ENCODE measurements around the gene MT4. TPM values are rescaled to one million over a fixed set of nuclear protein-coding genes. Genes with fewer than 3 reads are reported as not detected.
A peak's percentile ranks its signal among the peaks of the same experiment; 100 is the strongest.

Gene MT4
- total RNA-seq (2014; rRNA removed; shearing (Covaris generic)) (not detected in 2 replicates), polyA plus RNA-seq (2016; fragmentation: Nextera tagmentation; extraction: Ambion mirVana) (not detected in 2 replicates)

- DNase-seq: no peak
- TF ChIP-seq EZH2phosphoT487 (IDR thresholded peaks at IDR 0.05; ENCODE audit: insufficient read depth, low read depth) (no peak), EZH2 (IDR thresholded peaks at IDR 0.05; ENCODE audit: insufficient read depth, poor library complexity, severe bottlenecking) (no peak)
- Histone ChIP-seq H3K27ac (no peak within 1 kb of the TSS), H4K20me1 (ENCODE audit: insufficient read depth) (no peaks in the 10 kb centered on the region), H3F3A (ENCODE audit: insufficient read depth) (no peaks in the 10 kb centered on the region), H3K4me1 (ENCODE audit: insufficient read depth) (no peaks in the 10 kb centered on the region), H3K9ac (no peak within 1 kb of the TSS), H3K4me3 (no peak within 1 kb of the TSS), H3K9me3 (ENCODE audit: low read depth) (no peaks in the 10 kb centered on the region), H2AFZ (no peak within 1 kb of the TSS), H3K27me3 (replicated peaks; ENCODE audit: insufficient read depth) (peaks cover 13% of the 10 kb centered on the region; the same call in 1 of the 2 replicates), H3K36me3 (ENCODE audit: low read depth) (no peaks in the 10 kb centered on the region), H3K4me2 (ENCODE audit: unreplicated experiment) (no peak within 1 kb of the TSS), H3K9me2 (ENCODE audit: insufficient read depth) (no peaks in the 10 kb centered on the region), H3K79me2 (ENCODE audit: insufficient read depth) (no peaks in the 10 kb centered on the region)
- 65 to 67% methylated on average over 12 of the region's 12 CpGs for WGBS, 2 experiments (ENCODE audit: low coverage in 1 of 2, low lambda C conversion rate in 2 of 2, missing lambda C conversion rate in 2 of 2)
- in situ Hi-C loops (cut with MboI): no loop called here
Observed at GRCh38 chr16:56564793-56565477, at the start of gene MT4. Gene MT4, plus strand, starts transcription at chr16:56565073. Its CDS starts 56 bp downstream, at chr16:56565129.

- DNase-seq: no peak
- H3K79me2 ChIP-seq (ENCODE audit: insufficient read depth): peaks cover 84% of the 10 kb centered on the region
- no peaks in the 10 kb centered on the region for H3K9me2 ChIP-seq (ENCODE audit: insufficient read depth)
- no peak overlapping the region for H3K4me2 ChIP-seq (ENCODE audit: unreplicated experiment)
- in situ Hi-C loops (cut with MboI): no loop called here
- 69 to 71% methylated on average over 6 of the region's 6 CpGs for WGBS, 2 experiments (ENCODE audit: low coverage in 1 of 2, low lambda C conversion rate in 2 of 2, missing lambda C conversion rate in 2 of 2)
- no peaks in the 10 kb centered on the region for H4K20me1 ChIP-seq (ENCODE audit: insufficient read depth)
- peaks cover 31% of the 10 kb centered on the region for H3K4me1 ChIP-seq (ENCODE audit: insufficient read depth)
- TF ChIP-seq EZH2 (IDR thresholded peaks at IDR 0.05; ENCODE audit: insufficient read depth, poor library complexity, severe bottlenecking) (no peak), EZH2phosphoT487 (IDR thresholded peaks at IDR 0.05; ENCODE audit: insufficient read depth, low read depth) (no peak)
- H3F3A ChIP-seq (ENCODE audit: insufficient read depth): peaks cover 5% of the 10 kb centered on the region; the same call in 1 of the 2 replicates
- no peaks in the 10 kb centered on the region for H3K9me3 ChIP-seq (ENCODE audit: low read depth)
- H3K9ac ChIP-seq: no peak overlapping the region
- no peaks in the 10 kb centered on the region for H3K27me3 ChIP-seq (replicated peaks; ENCODE audit: insufficient read depth)
- H2AFZ ChIP-seq: no peak overlapping the region
- H3K4me3 ChIP-seq: no peak overlapping the region
- no peak overlapping the region for H3K27ac ChIP-seq
- H3K36me3 ChIP-seq (ENCODE audit: low read depth): no peaks in the 10 kb centered on the region; the same call in 1 of the 2 replicates
Observed at GRCh38 chr16:56515665-56516064, 49.2 kb upstream of the MT4 start.

- Histone ChIP-seq H3K9me2 (ENCODE audit: insufficient read depth) (no peaks in the 10 kb centered on the region), H3K4me1 (ENCODE audit: insufficient read depth) (peaks cover 26% of the 10 kb centered on the region), H3K27ac (no peak overlapping the region), H3F3A (ENCODE audit: insufficient read depth) (peaks cover 5% of the 10 kb centered on the region; the same call in 1 of the 2 replicates), H3K4me2 (ENCODE audit: unreplicated experiment) (no peak overlapping the region), H3K9me3 (ENCODE audit: low read depth) (no peaks in the 10 kb centered on the region), H3K36me3 (ENCODE audit: low read depth) (no peaks in the 10 kb centered on the region; the same call in 1 of the 2 replicates), H3K9ac (no peak overlapping the region), H2AFZ (no peak overlapping the region), H4K20me1 (ENCODE audit: insufficient read depth) (no peaks in the 10 kb centered on the region), H3K79me2 (ENCODE audit: insufficient read depth) (peaks cover 72% of the 10 kb centered on the region), H3K4me3 (no peak overlapping the region), H3K27me3 (replicated peaks; ENCODE audit: insufficient read depth) (no peaks in the 10 kb centered on the region)
- DNase-seq: no peak
- TF ChIP-seq EZH2 (IDR thresholded peaks at IDR 0.05; ENCODE audit: insufficient read depth, poor library complexity, severe bottlenecking) (no peak), EZH2phosphoT487 (IDR thresholded peaks at IDR 0.05; ENCODE audit: insufficient read depth, low read depth) (no peak)
- in situ Hi-C loops (cut with MboI): no loop called here
- WGBS, 2 experiments (ENCODE audit: low coverage in 1 of 2, low lambda C conversion rate in 2 of 2, missing lambda C conversion rate in 2 of 2): 77 to 85% methylated on average over 2 of the region's 2 CpGs
Observed at GRCh38 chr16:56517206-56517605, 47.7 kb upstream of the MT4 start.

GRCh38 chr16:56518425-56518824, 46.4 kb upstream of the MT4 start:
- no peak overlapping the region for H3K9ac ChIP-seq
- 85 to 87% methylated on average over 7 of the region's 7 CpGs for WGBS, 2 experiments (ENCODE audit: low coverage in 1 of 2, low lambda C conversion rate in 2 of 2, missing lambda C conversion rate in 2 of 2)
- peaks cover 60% of the 10 kb centered on the region for H3K79me2 ChIP-seq (ENCODE audit: insufficient read depth)
- H3K27me3 ChIP-seq (replicated peaks; ENCODE audit: insufficient read depth): no peaks in the 10 kb centered on the region
- no peaks in the 10 kb centered on the region for H3K36me3 ChIP-seq (ENCODE audit: low read depth)
- TF ChIP-seq EZH2phosphoT487 (IDR thresholded peaks at IDR 0.05; ENCODE audit: insufficient read depth, low read depth): no peak
- TF ChIP-seq EZH2 (IDR thresholded peaks at IDR 0.05; ENCODE audit: insufficient read depth, poor library complexity, severe bottlenecking): no peak
- H3K27ac ChIP-seq: no peak overlapping the region
- H3K4me2 ChIP-seq (ENCODE audit: unreplicated experiment): peak overlapping the region; percentile 87
- H3K4me3 ChIP-seq: no peak overlapping the region; the same call in 1 of the 2 replicates
- peaks cover 26% of the 10 kb centered on the region for H3K4me1 ChIP-seq (ENCODE audit: insufficient read depth)
- H2AFZ ChIP-seq: no peak overlapping the region
- H3K9me3 ChIP-seq (ENCODE audit: low read depth): no peaks in the 10 kb centered on the region
- in situ Hi-C loops (cut with MboI): no loop called here
- DNase-seq: no peak
- H3F3A ChIP-seq (ENCODE audit: insufficient read depth): peaks cover 5% of the 10 kb centered on the region; the same call in 1 of the 2 replicates
- no peaks in the 10 kb centered on the region for H3K9me2 ChIP-seq (ENCODE audit: insufficient read depth)
- H4K20me1 ChIP-seq (ENCODE audit: insufficient read depth): no peaks in the 10 kb centered on the region
